Adipose tissue (tissue), 3 donors: ENCODE data around the gene N4BP3. TPM values are rescaled to one million over a fixed set of nuclear protein-coding genes. Genes with fewer than 3 reads are reported as not detected.
"Not testable (repeated sequence)": the region's sequence is repeated elsewhere in the genome, so short reads cannot be mapped to it uniquely, and the experiment has no call there.

Experiments
- H3K27ac ChIP-seq: one replicate; pipeline ENCODE4 v1.5.1; 2013; ENCODE audit warnings: low read depth, low read length
- WGBS, 3 donors: extraction: QIAGEN DNeasy Blood & Tissue Kit; methylation state at CpG; one replicate each; pipeline ENCODE4 v1.1.7; 2013; 5-methylcytosine and 5-hydroxymethylcytosine counted together
- polyA plus RNA-seq, 3 donors: library from polyadenylated mRNA; stranded (reverse); fragments of 200-250 nt; gene quantifications; one replicate each; pipeline ENCODE4 v1.2.3, GENCODE V29; 2013
- donor health status: healthy with polysubstance abuse.
- donor health status: Bipolar disorder and iron deficiency.
- donor health status: healthy.

The N4BP3 gene
- polyA plus RNA-seq, 3 donors = 0.58 to 2.6 (median 1.4) TPM

DNA sequence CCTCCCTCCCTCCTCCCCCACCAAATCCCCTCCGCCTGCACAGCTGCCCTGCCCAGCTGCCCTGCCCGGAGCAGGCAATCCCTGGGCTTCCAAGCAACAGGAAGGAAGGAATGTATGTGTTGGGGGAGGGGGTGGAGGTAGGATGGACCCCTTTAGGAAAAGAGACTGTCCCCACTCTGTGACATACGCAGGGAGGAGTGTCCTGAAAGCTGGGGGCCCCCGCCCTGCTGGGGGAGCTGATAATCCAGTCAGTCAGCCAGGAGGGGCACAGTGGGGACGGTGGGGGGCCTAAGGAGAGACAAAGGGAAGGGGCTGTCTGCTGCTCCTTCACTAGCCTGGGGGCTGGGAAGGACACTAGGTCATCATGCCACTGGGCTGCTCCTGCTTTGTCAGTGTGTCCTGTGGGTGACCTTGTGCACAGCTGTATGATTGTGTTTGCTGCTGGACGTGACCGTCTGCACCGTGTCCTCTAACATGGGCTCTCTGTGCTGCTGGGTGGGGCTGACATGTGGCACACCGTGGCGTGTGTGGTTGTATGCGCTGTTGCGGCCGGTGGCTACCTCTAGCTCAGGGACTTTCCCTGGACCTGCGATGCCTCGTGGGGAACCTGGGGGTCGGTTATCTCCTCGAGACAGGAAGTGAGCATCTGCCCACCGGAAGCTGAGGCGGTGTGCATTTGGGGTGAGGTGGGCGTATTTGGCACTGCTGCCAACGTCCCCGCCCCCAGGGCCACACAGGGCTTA is 3.0 kb downstream of the N4BP3 start:
- WGBS, 3 donors = 20 to 23% (median 21%) methylated on average over 22 of the region's 22 CpGs
- H3K27ac ChIP-seq = no peak overlapping the region

DNA sequence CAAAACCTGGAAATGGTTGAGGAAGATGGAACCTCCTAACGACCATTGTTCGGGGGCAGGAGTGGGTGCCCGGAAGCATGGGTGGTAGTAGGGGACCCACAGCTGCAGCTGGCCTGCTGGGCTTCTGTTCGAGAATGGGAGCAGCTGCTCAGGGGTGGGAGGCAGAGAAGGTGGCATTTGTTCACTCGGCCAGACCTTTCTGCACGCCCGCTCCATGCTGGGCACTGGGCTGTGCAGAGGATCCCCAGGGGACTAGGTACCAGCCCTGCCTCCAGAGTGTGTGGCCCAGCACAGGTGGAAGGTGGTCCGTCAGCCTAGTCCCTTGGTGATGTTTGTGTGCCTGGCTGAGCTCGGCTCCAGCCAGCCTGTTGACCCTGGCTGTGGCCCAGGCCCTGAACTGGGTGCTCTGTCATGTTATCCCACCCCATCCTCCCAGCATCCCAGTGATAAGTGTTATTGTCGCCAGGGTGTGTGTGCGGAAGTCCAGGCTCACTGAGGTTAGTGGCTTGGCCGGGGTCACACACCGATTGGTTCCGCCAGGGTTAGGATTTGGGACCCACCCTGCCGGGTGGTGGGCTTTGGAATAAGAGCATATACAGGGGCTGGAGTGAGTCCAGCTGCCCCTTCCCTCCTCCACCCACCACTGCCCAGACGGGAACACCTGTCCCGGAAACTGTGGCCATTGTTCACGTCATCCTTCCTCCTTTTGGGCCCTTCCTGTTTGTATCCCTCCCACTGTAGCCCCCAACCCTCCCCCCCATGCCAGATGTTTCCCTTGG is 4.8 kb downstream of the N4BP3 start:
- no peak overlapping the region for H3K27ac ChIP-seq
- WGBS, 3 donors = 56 to 77% (median 66%) methylated on average over 17 to 18 of the region's 18 CpGs

DNA sequence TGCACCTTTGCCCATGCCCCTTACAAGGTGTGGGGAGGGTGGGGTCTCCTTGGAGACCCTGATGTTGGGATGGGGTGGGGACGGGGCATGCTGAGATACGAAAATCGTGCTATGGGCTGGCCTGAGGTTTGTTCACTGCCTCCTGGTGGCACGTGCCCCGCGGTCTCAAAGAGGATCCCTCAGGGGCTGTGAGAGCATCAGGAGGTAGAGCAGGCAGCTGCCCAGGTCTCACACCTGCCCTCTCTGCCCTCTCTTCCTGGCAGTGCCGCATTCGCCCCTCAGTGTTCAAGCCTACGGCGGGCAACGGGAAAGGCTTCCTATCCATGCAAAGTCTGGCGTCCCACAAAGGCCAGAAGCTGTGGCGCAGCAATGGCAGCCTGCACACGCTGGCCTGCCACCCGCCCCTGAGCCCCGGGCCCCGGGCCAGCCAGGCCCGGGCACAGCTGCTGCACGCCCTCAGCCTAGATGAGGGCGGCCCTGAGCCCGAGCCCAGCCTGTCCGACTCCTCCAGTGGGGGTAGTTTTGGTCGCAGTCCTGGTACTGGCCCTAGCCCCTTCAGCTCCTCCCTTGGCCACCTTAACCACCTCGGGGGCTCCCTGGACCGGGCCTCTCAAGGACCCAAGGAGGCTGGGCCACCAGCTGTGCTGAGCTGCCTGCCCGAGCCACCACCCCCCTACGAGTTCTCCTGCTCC is 6.7 kb downstream of the N4BP3 start:
- H3K27ac ChIP-seq = no peak overlapping the region
- WGBS, 3 donors = 86 to 89% (median 89%) methylated on average over 26 to 27 of the region's 27 CpGs

DNA sequence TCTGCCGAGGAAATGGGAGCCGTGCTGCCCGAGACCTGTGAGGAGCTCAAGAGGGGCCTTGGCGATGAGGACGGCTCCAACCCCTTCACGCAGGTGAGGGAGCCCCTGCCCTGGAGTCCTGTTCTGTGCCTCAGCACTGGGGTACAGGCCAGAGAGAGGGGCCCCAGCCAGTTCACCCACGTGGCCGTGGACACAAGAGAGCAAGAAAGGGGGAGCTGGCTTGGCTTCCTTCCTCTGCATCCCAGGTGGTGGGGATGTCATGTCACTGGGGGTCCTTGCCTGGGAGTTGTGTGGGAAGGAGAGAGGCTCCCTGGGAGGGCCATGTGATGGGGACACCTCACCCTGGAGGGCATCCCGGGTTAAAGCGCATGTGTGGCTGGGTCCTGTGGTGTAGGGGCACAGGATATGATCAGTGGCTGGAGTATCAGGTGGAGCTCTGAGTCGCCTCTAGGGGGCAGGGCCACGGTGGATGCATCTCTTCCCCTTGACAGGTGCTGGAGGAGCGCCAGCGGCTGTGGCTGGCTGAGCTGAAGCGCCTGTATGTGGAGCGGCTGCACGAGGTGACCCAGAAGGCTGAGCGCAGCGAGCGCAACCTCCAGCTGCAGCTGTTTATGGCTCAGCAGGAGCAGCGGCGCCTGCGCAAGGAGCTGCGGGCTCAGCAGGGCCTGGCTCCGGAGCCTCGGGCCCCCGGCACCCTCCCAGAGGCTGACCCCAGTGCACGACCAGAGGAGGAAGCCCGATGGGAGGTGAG is 7.5 kb downstream of the N4BP3 start:
- WGBS, 3 donors = 32 to 40% (median 33%) methylated on average over 24 to 29 of the region's 29 CpGs
- no peak overlapping the region for H3K27ac ChIP-seq

DNA sequence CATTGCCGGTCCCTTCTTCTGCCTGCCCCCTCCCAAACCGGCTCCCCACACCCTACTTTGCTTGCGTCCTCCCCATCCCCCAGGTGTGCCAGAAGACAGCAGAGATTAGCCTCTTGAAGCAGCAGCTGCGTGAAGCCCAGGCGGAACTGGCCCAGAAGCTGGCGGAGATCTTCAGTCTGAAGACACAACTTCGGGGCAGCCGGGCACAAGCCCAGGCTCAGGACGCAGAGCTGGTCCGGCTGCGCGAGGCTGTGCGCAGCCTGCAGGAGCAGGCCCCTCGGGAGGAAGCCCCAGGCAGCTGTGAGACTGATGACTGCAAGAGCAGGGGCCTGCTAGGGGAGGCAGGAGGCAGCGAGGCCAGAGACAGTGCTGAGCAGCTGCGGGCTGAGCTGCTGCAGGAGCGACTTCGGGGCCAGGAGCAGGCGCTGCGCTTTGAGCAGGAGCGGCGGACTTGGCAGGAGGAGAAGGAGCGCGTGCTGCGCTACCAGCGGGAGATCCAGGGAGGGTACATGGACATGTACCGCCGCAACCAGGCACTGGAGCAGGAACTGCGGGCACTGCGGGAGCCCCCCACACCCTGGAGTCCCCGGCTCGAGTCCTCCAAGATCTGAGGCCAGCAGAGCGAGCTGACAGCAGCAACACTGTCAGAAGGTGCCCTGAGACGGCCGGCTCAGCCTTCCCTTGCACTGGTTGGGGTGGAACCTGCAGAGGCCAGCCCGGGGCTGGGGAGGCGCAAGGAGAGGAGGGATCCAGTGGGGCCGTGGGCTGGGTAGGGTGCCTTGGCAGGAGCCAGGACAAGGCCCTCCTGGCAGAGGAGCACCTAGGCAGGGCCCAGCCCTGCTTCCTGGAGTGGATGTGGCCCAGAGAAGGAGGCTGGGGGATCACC is 8.3 kb downstream of the N4BP3 start:
- WGBS, 3 donors = 55 to 76% (median 67%) methylated on average over 38 of the region's 38 CpGs
- no peak overlapping the region for H3K27ac ChIP-seq

DNA sequence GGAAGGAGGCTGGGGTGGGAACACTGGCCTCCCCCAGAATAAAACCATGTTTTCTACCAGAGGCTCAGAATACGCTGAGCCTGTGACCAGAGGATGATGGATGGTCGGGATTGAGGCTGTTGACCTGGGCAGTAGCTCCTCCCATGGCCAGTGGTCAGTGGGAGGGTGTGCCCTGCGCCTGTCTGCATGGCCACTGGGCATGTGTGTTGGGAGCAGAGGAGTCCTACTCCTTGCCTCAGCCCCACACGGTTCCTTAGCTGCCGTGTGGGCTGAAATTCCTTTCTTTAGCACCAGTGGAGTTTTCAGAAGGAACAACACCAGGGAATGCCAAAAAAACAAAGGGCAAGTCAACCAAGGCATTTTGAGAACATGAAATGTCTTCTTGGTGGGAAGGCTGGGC is 9.0 kb downstream of the N4BP3 start:
- 80 to 92% (median 91%) methylated on average over 5 of the region's 5 CpGs for WGBS, 3 donors
- no peak overlapping the region for H3K27ac ChIP-seq

DNA sequence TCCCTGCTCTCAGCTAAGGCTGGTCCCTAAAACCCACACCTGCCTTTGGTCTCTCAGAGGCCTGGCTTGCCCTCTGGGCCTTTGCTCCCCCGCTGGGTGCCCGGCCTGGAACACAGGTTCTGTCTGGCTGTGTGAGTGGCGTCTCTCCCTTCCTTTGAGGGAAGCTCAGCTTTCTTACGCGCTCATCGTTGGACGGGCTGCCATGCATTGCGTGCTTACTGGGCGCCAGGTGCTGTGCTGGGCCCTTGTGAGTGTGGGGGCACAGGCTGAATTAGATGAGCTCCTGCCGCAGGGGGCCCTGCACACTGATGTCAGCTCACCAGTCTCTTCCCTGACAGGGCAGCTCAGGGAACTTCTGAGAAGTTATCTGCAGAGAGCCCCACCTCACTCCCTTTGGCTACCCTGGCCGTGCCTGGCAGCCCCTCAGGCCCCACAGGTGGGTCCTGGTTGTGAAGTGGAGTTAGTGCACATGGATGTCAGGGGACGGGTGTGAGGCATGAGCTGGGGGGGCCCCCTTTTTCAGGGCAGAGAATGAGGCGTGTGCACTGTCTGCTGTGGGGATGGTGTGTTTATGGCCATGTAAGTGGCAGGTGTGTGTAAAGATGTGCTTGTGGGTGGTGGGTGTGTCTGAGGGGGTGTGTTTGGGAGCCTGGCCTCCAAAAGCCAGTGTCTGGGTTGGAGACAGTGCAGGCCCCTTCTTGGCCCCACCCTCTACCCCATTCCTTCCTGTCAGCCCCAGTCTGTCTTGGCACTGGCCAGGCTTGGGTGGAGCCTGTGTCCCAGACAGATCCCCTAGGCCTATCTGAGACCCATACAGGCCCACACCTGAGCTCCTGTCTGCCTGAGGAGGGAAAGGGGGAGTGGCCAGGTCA is 10.0 kb downstream of the N4BP3 start:
- WGBS, 3 donors = 88 to 95% (median 90%) methylated on average over 13 of the region's 13 CpGs
- H3K27ac ChIP-seq = no peak overlapping the region

DNA sequence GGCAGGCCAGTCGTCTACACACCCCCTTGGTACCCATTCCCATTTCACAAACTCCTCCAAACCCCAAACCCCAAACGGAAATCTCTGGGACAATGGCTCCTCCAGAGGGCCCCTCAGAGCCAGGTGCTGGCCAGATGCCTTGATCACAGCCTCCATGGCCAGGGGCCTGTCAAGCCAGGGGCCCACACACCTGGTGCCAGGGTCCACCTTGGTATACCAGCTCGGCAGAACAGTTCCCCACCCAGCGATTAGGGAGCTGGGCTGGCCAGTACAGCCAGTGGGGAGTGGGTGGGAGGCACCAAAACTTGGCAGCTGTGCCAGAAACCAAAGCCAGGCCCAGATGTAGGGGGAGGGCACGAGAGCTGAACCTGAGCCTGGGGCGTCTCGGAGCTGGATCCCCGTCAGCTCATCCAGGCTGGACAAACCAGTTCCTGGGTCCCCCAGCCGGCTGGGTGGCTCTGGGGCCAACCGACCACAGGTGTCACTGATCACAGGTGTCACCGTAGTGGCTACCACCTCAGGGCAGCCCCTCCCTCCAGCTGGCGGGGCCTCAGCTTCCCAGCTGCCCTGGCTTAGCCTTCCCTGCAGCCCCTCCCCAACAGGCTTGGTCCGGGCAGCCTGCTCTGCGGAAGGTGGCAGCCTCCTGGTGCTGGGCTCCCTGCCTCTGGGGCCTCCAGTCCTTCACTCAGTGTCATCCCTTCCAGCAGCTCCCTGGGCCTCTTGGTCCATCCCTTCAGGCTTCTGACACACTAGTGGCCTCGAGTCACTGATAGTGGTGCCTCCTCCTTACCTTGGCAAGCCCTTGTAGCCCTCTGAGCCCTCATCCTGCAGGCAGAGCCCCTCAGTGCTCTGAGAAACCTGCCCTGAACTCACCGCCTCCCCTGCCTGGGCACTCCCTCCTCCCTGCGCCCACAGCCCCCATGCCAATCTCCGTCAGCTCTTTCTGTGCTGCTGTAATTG is 10.9 kb downstream of the N4BP3 start:
- 74 to 84% (median 81%) methylated on average over 17 to 18 of the region's 18 CpGs for WGBS, 3 donors
- no peak overlapping the region for H3K27ac ChIP-seq

DNA sequence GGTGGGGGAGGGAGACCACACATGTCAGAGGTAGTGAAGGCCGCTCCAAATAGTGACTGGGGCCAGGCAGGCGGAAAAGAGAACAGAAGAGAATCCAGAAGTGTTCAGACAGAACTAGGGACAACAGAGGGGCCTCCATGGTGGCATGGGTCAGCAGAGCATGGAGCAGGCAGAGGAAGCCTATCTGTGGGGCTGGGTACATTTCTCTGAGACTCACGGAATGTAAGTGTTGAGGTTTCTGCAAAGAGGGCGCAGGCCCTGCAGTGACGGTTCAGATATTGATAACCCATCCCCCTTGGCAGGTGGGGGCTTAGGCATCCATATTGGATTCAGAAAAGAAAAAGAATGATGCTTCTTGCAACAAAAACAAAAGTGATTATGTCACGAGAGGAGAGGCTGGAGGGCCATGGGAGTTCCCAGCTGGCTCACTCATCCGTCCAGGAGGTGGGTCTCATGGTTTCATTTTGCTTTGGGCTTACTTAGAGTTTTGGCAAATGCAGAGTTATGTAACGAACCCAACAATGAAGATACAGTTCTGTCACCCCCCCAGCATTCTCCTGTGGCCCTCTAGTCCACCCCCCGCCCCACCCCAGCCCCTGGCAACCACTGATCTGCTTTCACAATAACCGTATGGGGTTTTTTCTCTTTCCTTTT is 12.0 kb downstream of the N4BP3 start:
- no peak overlapping the region for H3K27ac ChIP-seq
- 58 to 82% (median 61%) methylated on average over 10 of the region's 10 CpGs for WGBS, 3 donors

DNA sequence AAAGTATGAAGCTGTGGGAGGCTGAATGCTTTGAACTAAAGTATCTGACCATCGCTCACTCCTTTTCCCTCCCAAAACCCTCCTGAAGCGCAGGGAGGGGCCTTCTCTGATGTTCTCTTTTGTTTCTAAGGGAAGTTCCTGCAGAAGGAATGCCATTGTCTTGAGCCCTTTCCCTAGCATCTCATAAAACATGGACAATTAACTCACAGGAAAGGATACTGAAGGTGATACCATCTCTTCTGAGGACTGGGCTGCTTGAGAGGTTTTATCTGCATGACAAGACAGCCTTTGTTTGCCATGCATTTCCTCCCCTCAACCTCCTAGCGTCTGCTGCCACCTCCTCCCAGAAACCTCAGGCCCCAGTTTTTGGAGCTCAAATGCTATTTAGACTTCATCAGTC is 13.2 kb downstream of the N4BP3 start:
- H3K27ac ChIP-seq = no peak overlapping the region

DNA sequence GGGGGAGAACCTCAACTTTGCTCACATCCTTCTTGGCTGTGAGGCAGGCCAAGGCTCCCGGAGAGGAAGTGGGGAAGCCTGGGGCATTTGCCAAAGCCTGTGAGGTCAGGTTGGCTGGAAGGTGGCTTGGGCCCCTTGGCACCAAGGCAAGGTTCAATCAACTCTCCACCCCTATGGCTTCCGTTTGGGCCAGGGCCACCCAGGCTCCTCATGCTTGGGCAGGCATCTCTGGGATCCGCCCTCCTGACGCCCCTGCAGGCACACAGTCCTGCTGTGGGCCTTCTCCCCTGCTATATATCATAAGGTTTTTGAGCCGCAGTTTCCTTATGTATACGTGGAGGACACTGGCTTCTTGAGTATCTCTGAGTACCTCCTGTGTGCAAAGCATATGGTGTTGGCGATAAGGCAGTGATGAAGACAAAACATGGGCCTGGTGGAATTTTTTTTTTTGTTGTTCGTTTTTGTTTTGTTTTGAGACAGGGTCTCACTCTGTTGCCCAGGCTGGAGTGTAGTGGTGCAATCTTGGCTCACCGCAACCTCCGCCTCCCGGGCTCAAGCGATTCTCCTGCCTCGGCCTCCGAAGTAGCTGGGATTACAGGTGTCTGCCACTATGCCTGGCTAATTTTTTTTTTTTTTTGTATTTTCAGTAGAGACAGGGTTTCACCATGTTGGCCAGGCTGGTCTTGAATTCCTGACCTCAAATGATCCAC is 14.1 kb downstream of the N4BP3 start:
- not testable (repeated sequence) for H3K27ac ChIP-seq
- 63 to 78% (median 68%) methylated on average over 14 of the region's 14 CpGs for WGBS, 3 donors

More for the DNA sequence above, 13.2 kb downstream of the N4BP3 start:
- 68 to 82% (median 73%) methylated on average over 3 of the region's 3 CpGs for WGBS, 3 donors

DNA sequence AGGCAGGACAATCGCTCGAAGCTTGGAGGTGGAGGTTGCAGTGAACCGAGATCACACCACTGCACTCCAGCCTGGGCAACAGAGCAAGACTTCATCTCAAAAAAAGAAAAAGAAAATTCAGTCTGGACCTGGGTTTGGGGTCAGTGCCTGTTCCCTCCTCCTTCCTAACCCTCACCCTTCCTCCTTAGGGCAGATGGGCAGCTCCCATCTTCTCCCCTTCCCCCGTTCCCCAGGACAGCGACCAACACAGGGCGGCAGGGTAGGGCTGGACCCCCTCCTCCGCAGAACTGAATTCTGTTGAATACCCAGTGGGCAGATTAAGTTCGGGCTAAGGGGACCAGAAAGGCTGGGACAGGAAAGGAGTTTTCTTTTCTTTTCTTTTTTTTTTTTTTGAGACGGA is 16.0 kb downstream of the N4BP3 start:
- H3K27ac ChIP-seq = no peak overlapping the region
- 91 to 92% (median 92%) methylated on average over 8 to 9 of the region's 9 CpGs for WGBS, 3 donors

DNA sequence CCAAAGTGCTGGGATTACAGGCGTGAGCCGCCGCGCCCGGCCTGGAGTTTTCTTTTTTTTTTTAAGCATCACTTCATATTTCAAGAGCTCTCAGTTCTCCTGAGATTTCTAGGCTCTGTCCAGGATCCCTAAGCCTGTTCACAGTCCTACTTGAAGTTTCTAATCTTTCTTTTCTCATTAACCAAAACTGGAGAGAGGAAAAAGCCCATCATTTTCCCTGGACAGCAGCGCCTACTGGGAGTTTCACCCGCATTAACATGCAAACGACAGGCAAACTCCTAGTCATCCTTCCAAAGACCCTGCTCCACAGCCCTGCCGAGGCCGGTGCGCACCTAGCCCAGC is 16.9 kb downstream of the N4BP3 start:
- H3K27ac ChIP-seq = not testable (repeated sequence)
- 3 to 13% (median 5%) methylated on average over 11 of the region's 11 CpGs for WGBS, 3 donors

DNA sequence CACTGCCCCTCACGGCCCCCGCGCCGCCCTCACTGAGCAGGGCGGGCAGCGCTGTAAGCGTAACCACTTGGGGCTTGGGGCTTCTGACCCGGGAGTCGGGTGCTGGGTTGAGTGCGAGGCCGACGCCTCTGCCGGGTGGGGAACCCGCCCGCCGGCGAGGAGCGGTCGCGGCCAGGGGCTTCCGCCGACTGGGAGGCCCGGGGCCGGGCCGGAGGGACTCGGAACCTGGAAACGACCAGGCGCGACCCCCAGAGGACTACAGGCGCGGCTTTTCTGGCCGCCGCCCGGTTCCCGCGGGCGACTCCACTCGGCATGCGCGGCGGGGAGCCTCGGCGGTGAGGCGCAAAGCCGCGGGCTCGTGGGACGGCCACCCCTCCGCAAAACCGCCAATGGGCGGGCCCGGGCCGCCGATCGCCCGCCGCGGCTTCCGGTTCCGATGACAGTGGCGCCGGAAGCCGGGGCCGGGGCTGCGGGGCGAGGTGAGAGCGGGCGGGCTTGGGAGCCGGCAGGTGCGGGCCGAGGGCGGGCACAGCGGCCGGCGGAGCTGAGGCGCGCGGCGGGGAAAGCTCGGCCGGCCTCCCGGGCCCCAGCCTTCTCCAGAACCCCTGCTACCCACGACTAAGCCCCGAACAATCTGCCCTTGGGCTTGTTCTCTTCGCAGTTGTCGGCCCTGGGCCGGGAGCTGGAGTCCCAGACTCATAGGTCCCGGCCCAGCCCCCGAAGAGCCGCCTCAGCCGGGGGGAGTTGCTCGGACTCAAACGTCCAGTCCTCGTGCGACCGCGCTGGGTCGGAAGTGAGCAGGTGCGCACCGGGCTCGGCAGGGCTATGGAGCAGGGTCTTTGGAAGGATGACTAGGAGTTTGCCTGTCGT is 17.5 kb downstream of the N4BP3 start, which contains the start of gene RMND5B:
TSS of gene RMND5B (plus strand) at position 439 of the 870 bp plus-strand sequence. CDS start 7,106 bp downstream, outside the sequence.
- 0 to 1% (median 1%) methylated on average over 92 to 102 of the region's 102 CpGs for WGBS, 3 donors
- no peak within 1 kb of the TSS for H3K27ac ChIP-seq
